Naive thymus-derived CD4-positive, alpha-beta T cell (primary cell): Measurements from ENCODE around the gene OR6B2. TPM values are rescaled to one million over a fixed set of nuclear protein-coding genes. Genes with fewer than 3 reads are reported as not detected.
A peak's percentile ranks its signal among the peaks of the same experiment; 100 is the strongest.

Source experiments
- ATAC-seq: fragments of 150-1000 bp; cut with Tn5 transposase; 2 replicates; pipeline ENCODE4 v1.10.0; 2021; ENCODE audit warnings: mild to moderate bottlenecking, moderate library complexity
- CTCF ChIA-PET: fragments of 350-600 bp; sonication (Branson Sonifier 250); formaldehyde crosslinking; loops from one replicate; lab custom pipeline; 2021; ENCODE audit warnings: antibody characterized with exemption; lab: Charles Lee
- POLR2A ChIA-PET: fragments of 350-600 bp; sonication (Branson Sonifier 250); formaldehyde crosslinking; loops from one replicate; lab custom pipeline; 2021; ENCODE audit warnings: antibody characterized with exemption, inconsistent platforms; lab: Charles Lee
- DNase-seq, 9 donors: peaks; one replicate each; pipeline versions ENCODE4 v3.0.0 to v3.0.0-alpha.2; 2020 to 2022; ENCODE audit warnings: mixed read lengths in 1 of 9
- H3K27ac ChIP-seq: one replicate; pipeline ENCODE4 v1.7.0; 2013; ENCODE audit warnings: mild to moderate bottlenecking, low read depth, low read length, moderate library complexity
- H3K27me3 ChIP-seq, 2 donors: one replicate each; pipeline ENCODE4 v1.7.0; 2013; ENCODE audit warnings: low read length in 2 of 2, mild to moderate bottlenecking in 2 of 2, moderate library complexity in 2 of 2; ENCODE audit not compliant: control insufficient read depth in 2 of 2, insufficient read depth in 2 of 2
- H3K36me3 ChIP-seq, 3 experiments: 1 replicate in 2 of 3; 2 replicates in 1 of 3; pipeline ENCODE4 v1.7.0; 2013; ENCODE audit warnings: low read length in 3 of 3, mild to moderate bottlenecking in 3 of 3, moderate library complexity in 1 of 3; ENCODE audit not compliant: insufficient read depth in 3 of 3, control insufficient read depth in 2 of 3
- H3K4me1 ChIP-seq, 2 donors: one replicate each; pipeline ENCODE4 v1.7.0; 2013; ENCODE audit warnings: low read length in 2 of 2, mild to moderate bottlenecking in 2 of 2, moderate library complexity in 1 of 2; ENCODE audit not compliant: control insufficient read depth in 2 of 2, insufficient read depth in 2 of 2
- H3K4me3 ChIP-seq: 2 replicates; pipeline ENCODE4 v1.7.0; 2013; ENCODE audit warnings: mild to moderate bottlenecking, low read length
- H3K9me3 ChIP-seq, 3 experiments: 1 replicate in 2 of 3; 2 replicates in 1 of 3; pipeline ENCODE4 v1.7.0; 2013; ENCODE audit warnings: low read length in 3 of 3; ENCODE audit not compliant: control insufficient read depth in 2 of 3
- H3K27ac Mint-ChIP-seq, 9 donors: one replicate each; pipeline ENCODE4 v1.8.0; 2020 to 2022; ENCODE audit warnings: mixed read lengths in 9 of 9, mild to moderate bottlenecking in 8 of 9, moderate library complexity in 5 of 9, inconsistent platforms in 2 of 9
- H3K27me3 Mint-ChIP-seq, 5 donors: one replicate each; pipeline ENCODE4 v1.8.0; 2021 to 2022; ENCODE audit warnings: mixed read lengths in 5 of 5, mild to moderate bottlenecking in 1 of 5
- H3K36me3 Mint-ChIP-seq, 5 donors: one replicate each; pipeline ENCODE4 v1.8.0; 2020 to 2022; ENCODE audit warnings: mixed read lengths in 5 of 5, mild to moderate bottlenecking in 3 of 5, inconsistent platforms in 1 of 5
- H3K4me1 Mint-ChIP-seq, 7 donors: one replicate each; pipeline ENCODE4 v1.8.0; 2020 to 2022; ENCODE audit warnings: mixed read lengths in 7 of 7, mild to moderate bottlenecking in 3 of 7, inconsistent platforms in 1 of 7
- H3K4me3 Mint-ChIP-seq, 10 donors: one replicate each; pipeline ENCODE4 v1.8.0; 2020 to 2022; ENCODE audit warnings: mild to moderate bottlenecking in 10 of 10, mixed read lengths in 10 of 10, moderate library complexity in 6 of 10, inconsistent platforms in 2 of 10
- H3K9me3 Mint-ChIP-seq, 11 donors: one replicate each; pipeline ENCODE4 v1.8.0; 2020 to 2022; ENCODE audit warnings: mixed read lengths in 11 of 11, mild to moderate bottlenecking in 4 of 11, inconsistent platforms in 1 of 11, moderate library complexity in 1 of 11
- intact Hi-C, 2 donors: fragments of 100-400 bp; cut with micrococcal nuclease; formaldehyde crosslinking; loops; one replicate each; pipeline ENCODE4 v1.15.1; 2023
- polyA plus RNA-seq, 2 donors: library from polyadenylated mRNA; unstranded; fragments of 300-500 nt; fragmentation: Illumina TruSeq; gene quantifications; one replicate each; pipeline ENCODE4 v1.2.3, GENCODE V29; 2021
- total RNA-seq, 6 experiments: library from RNA in 5 of 6; stranded (reverse) in 5 of 6; gene quantifications; 1 replicate in 5 of 6; 2 replicates in 1 of 6; pipeline ENCODE4 v1.2.3 and lab custom pipeline; 2021 to 2026

OR6B2 gene
- total and polyA plus RNA-seq, 7 experiments from 2014 or later, result not detected

DNA sequence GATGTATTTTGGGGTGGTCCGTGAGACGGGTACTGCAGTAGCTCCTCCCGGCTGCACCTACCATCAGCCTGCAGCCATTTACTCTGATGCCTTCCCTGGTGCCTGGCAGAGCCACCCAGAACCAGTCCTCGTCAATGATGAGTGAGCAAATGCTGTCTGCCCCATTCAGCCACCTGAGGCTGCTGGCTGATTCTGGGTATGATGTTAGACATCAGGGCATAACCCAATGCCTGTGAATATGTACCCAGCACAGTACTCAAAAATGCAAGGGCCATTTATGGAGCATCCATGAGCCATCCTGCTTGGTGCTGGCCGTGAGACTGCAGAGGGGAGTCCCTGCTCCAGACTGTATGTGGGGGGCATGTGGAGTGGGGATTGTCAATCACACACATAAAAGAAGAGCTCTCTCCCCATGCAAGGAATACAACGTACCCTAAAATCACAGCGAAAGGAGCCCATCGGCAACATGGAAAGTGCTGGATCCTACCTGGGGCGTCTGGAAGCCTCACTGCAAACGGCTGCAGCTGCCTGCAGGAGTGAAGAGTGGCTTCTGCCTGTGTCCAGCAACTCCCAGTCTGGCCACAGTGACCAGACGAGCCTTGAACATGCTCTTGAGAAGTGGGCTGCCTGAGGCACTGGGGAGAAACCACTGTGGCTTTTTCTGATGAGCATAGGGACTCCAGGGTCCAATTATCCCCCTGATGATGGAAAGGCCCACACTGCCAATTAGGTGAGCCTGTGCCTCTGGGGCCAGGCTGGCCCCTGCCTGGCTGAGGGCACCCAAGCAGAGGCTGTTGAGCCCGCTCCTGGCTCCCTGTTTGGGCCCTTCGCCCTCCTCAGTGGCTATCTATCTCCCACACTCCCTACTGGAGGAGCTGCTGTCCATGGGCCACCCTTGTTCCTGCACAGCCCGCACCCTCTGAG, 2.4 kb upstream of the OR6B2 start:
- intact Hi-C loops, result no loop called here
- ATAC-seq (no peak), DNase-seq (no peak)
- H3K27me3 ChIP-seq, result no peaks in the 10 kb centered on the region
- no peaks in the 10 kb centered on the region for H3K9me3 Mint-ChIP-seq
- H3K4me3 Mint-ChIP-seq, result no peak overlapping the region
- POLR2A ChIA-PET, result no interaction called here
- H3K36me3 ChIP-seq, result peaks cover 0 to 3% (median 0%) of the 10 kb centered on the region in 3 experiments
- H3K27me3 Mint-ChIP-seq, result peaks cover 20 to 46% (median 35%) of the 10 kb centered on the region in 5 donors
- H3K4me1 Mint-ChIP-seq, result no peaks in the 10 kb centered on the region
- H3K4me3 ChIP-seq, result no peak overlapping the region
- H3K4me1 ChIP-seq, result no peaks in the 10 kb centered on the region
- H3K27ac Mint-ChIP-seq, result no peak overlapping the region
- H3K9me3 ChIP-seq, result no peaks in the 10 kb centered on the region
- H3K36me3 Mint-ChIP-seq, result no peaks in the 10 kb centered on the region
- CTCF ChIA-PET, result no interaction called here
- no peak overlapping the region for H3K27ac ChIP-seq

DNA sequence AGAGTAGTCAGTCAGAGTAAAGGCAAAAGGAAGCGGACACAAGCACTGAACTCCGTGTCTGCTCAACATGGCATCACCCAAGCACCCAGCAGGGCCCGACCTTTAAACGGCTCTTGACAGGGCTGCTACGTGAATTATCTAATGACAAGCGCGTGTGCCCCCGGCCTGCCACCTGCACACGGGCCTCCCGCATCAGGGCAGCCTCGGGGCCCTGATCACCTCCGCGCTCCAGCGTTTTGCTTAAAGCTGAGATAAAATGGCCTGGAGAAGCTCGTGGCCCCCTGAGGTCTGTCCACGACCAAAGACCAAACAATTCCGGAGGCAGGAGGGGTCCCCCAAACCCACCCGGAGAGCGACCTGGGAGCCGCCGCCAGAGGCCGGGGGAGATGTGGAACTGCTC, 5.5 kb downstream of the OR6B2 start:
- Histone ChIP-seq H3K27me3 (no peaks in the 10 kb centered on the region), H3K27ac (peak overlapping the region; percentile 99), H3K36me3 (peaks cover 0 to 25% (median 8%) of the 10 kb centered on the region in 3 experiments), H3K9me3 (no peaks in the 10 kb centered on the region), H3K4me1 (peaks cover 8 to 15% of the 10 kb centered on the region in 2 donors), H3K4me3 (peak overlapping the region; percentile 99)
- ChIA-PET POLR2A (interaction anchor here (0.6 to 1.7 kb wide), 2 partner anchors 18 to 541 kb away, joined by 3 to 4 read pairs; no protein-coding TSS in a partner anchor), CTCF (no interaction called here)
- peak in 1 of 9 donors; percentile 25 for DNase-seq
- peaks cover 15 to 37% (median 33%) of the 10 kb centered on the region in 7 donors for H3K4me1 Mint-ChIP-seq
- H3K9me3 Mint-ChIP-seq, result peaks cover 0 to 2% (median 0%) of the 10 kb centered on the region in 11 donors
- peak; percentile 28 for ATAC-seq
- H3K27ac Mint-ChIP-seq, result peak overlapping the region; percentile 76 to 99 (median 94)
- peak overlapping the region; percentile 84 to 96 (median 94) for H3K4me3 Mint-ChIP-seq
- peaks cover 0 to 9% (median 6%) of the 10 kb centered on the region in 5 donors for H3K27me3 Mint-ChIP-seq
- H3K36me3 Mint-ChIP-seq, result peaks cover 1 to 11% (median 8%) of the 10 kb centered on the region in 5 donors
- intact Hi-C loops, result loop anchor here (1.0 to 10.0 kb wide), 7 partner anchors 80 to 1740 kb away; partner anchors contain the start of genes COPS9 (in 2 of the 2), HDAC4 (in 2 of the 2), GPC1 (in 1 of the 2) and PER2 (in 1 of the 2)

DNA sequence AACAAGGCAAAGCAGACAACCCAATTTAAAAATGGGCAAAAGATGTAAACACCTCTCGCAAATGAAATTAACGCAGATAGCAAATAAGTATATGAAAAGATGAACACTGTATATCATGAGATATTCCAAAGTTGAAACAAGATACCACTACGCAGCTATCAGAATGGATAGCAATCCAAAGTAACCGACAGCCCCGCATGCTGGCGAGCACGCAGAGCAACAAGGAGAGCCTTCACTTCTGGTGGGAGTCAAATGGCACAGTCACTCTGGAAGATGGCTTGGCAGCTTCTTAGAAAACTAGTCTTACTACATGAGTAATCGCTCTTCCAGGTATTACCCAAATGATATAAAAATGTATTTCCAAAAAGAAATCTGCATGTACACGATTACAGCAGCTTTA, 6.4 kb downstream of the OR6B2 start:
- Histone ChIP-seq H3K27ac (no peak overlapping the region), H3K36me3 (peaks cover 0 to 32% (median 8%) of the 10 kb centered on the region in 3 experiments), H3K4me1 (peaks cover 8 to 15% of the 10 kb centered on the region in 2 donors), H3K27me3 (no peaks in the 10 kb centered on the region), H3K9me3 (no peaks in the 10 kb centered on the region), H3K4me3 (peak overlapping the region; percentile 99)
- Mint-ChIP-seq H3K9me3 (peaks cover 0 to 2% (median 0%) of the 10 kb centered on the region in 11 donors), H3K4me3 (peak overlapping the region; percentile 84 to 96 (median 94)), H3K27ac (peak overlapping the region in 8 of 9 donors; percentile 43 to 96 (median 90)), H3K36me3 (peaks cover 1 to 15% (median 10%) of the 10 kb centered on the region in 5 donors), H3K27me3 (peaks cover 0 to 9% (median 0%) of the 10 kb centered on the region in 5 donors), H3K4me1 (peaks cover 15 to 37% (median 33%) of the 10 kb centered on the region in 7 donors)
- intact Hi-C loops, result loop anchor here (10.0 kb wide), 3 partner anchors 79 to 1739 kb away; partner anchors contain the start of gene PER2 (in 1 of the 2)
- ChIA-PET POLR2A (no interaction called here), CTCF (interaction anchor here (0.9 kb wide), 1 partner anchor 118 kb away, joined by 3 read pairs; no protein-coding TSS in a partner anchor)
- ATAC-seq, result no peak
- no peak for DNase-seq

DNA sequence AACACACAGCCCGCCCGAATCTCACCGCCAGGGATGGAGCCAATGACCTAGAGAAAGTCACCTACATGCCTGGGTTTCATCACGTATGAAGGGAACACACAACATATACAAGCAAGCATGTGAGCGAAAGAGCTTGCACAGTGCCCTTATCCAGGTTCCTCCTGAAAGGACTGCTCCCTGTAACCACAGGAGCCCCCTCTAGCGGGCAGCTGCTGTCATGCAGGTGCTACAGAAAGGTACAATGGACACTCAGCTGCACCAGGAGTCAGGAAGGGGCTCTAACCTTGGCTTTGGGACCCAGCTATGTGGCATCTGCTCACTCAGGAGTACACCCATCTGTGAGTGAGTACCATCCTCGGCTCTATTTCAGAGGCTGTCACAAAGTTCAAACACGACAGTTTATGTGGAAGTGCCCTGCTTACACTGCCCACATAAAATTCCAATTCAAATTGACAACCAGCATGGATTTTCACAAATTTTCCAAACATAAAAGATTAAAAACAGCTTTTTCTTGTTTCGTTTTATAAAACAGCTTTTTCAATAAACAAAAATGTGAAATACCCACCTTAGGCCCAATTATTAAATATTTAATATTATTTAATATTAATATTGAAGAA, 8.6 kb downstream of the OR6B2 start:
- H3K4me3 Mint-ChIP-seq, result no peak overlapping the region
- intact Hi-C loops, result loop anchor here (10.0 kb wide), 3 partner anchors 77 to 1737 kb away; partner anchors contain the start of gene PER2 (in 1 of the 2)

DNA sequence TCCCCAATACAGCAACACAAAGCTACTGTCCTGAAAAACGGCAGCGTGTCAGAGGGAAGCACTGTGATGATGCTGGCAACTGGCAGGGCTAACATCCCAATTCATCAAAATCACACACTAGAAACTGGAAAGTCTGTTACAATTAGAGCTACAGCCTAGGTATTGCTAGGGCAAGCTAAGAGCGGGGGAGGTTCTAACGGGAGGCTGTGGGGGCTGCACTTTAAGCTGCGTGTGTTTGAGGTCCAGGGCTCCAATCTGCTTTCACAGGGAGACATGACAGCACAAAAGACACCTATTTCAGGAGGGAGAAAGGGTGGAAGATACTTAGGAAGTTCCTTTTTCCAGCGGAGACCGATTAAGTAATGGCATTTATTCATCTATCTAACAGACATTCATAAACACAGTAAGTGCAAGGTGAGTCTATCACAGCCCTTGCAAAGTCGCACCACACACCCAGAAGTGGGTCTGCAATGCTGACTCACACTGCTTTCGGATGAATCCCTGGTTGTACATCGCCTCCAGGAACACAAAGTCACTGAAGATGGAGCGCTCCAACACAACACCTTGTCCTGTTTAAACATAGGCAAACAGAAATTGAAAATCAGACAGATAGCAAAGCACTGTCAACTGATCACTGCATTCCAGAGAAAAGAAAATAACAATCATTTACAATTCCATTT, 12.0 kb downstream of the OR6B2 start:
- no peak overlapping the region for H3K4me3 Mint-ChIP-seq
- Histone ChIP-seq H3K27me3 (no peaks in the 10 kb centered on the region), H3K4me1 (no peaks in the 10 kb centered on the region), H3K27ac (no peak overlapping the region), H3K4me3 (no peak overlapping the region), H3K9me3 (no peaks in the 10 kb centered on the region), H3K36me3 (peaks cover 6 to 77% (median 20%) of the 10 kb centered on the region in 3 experiments)
- H3K9me3 Mint-ChIP-seq, result no peaks in the 10 kb centered on the region
- DNase-seq (no peak), ATAC-seq (no peak)
- H3K27ac Mint-ChIP-seq, result no peak overlapping the region
- ChIA-PET POLR2A (interaction anchor here (0.7 kb wide), 1 partner anchor 1593 kb away, joined by 3 read pairs; no protein-coding TSS in a partner anchor), CTCF (no interaction called here)
- peaks cover 20 to 46% (median 34%) of the 10 kb centered on the region in 5 donors for H3K36me3 Mint-ChIP-seq
- no peaks in the 10 kb centered on the region for H3K27me3 Mint-ChIP-seq
- H3K4me1 Mint-ChIP-seq, result peaks cover 5 to 24% (median 18%) of the 10 kb centered on the region in 7 donors
- intact Hi-C loops, result no loop called here

More for the DNA sequence above, 8.6 kb downstream of the OR6B2 start:
- H3K4me1 Mint-ChIP-seq, result peaks cover 15 to 39% (median 35%) of the 10 kb centered on the region in 7 donors
- CTCF ChIA-PET, result interaction anchor here (0.7 to 1.6 kb wide), 2 partner anchors 121 to 230 kb away, joined by 3 read pairs; no protein-coding TSS in a partner anchor
- peak overlapping the region in 1 of 9 donors; percentile 32 for H3K27ac Mint-ChIP-seq
- POLR2A ChIA-PET, result no interaction called here
- no peaks in the 10 kb centered on the region for H3K27me3 ChIP-seq
- peaks cover 6 to 54% (median 12%) of the 10 kb centered on the region in 3 experiments for H3K36me3 ChIP-seq
- peaks cover 7 to 36% (median 25%) of the 10 kb centered on the region in 5 donors for H3K36me3 Mint-ChIP-seq
- H3K9me3 Mint-ChIP-seq, result peaks cover 0 to 2% (median 0%) of the 10 kb centered on the region in 11 donors
- peaks cover 8 to 15% of the 10 kb centered on the region in 2 donors for H3K4me1 ChIP-seq
- DNase-seq (peak; percentile 18 to 68 (median 51)), ATAC-seq (peak; percentile 43)
- peaks cover 0 to 2% (median 0%) of the 10 kb centered on the region in 5 donors for H3K27me3 Mint-ChIP-seq
- H3K4me3 ChIP-seq, result no peak overlapping the region
- H3K27ac ChIP-seq, result no peak overlapping the region
- no peaks in the 10 kb centered on the region for H3K9me3 ChIP-seq
